Activated CD4-positive, alpha-beta T cell treated with anti-CD3 and anti-CD28 coated beads for 24 hours (primary cell): ENCODE measurements around the gene CRYBB3.
"Not testable (repeated sequence)": the region's sequence is repeated elsewhere in the genome, so short reads cannot be mapped to it uniquely, and the experiment has no call there.

Experiments
- DNase-seq, 2 donors: peaks; one replicate each; pipeline ENCODE4 v3.0.0-alpha.2; 2020; ENCODE audit warnings: low read depth in 2 of 2

CRYBB3 gene

GRCh38 chr22:25174888-25175411 lies 24.7 kb upstream of the CRYBB3 start:
- DNase-seq = no peak

DNA sequence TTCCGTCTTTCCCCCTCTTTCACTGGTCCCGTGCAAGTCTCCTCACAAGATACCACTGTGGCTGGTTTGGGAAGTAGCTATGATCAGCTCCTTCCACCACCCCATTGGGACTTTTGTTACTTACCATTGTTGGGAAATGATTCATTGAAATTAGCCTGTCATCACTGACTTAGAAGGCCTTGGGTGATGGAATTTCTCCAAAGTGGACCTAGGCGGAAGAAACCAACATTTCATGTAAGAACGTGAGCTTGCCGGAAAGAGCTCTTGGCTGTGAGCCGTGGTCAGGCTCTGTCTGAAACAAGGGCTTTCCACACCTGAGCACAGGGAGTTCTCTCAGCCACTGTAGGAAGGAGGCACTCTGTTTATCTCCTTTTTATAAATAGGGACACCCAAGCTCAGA lies 23.5 kb upstream of the CRYBB3 start:
- DNase-seq = no peak

GRCh38 chr22:25176799-25177198 lies 22.9 kb upstream of the CRYBB3 start:
- no peak for DNase-seq

GRCh38 chr22:25177226-25177625 lies 22.4 kb upstream of the CRYBB3 start:
- DNase-seq = no peak

GRCh38 chr22:25177895-25178294 lies 21.8 kb upstream of the CRYBB3 start:
- no peak for DNase-seq

DNA sequence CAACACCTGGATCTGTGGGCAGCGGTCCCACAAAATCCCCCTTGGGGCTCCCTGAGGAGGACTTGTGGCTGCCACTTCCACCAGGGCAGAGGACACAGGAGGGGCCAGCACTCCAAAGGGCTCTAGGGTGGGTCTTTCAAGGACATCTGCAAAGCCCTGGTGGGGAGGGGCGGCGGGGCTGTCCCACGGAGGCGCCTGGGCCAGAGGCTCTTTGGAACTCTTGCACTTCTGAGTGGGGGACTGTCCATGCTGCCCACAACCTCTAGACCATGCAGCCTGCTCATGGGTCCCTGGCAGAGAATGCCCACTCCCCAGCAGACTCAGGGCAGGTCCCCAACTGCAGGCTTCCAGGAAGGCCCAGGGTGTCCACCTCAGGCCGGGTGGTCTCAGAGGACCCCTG lies 21.3 kb upstream of the CRYBB3 start:
- not testable (repeated sequence) for DNase-seq

GRCh38 chr22:25178869-25179631 lies 20.6 kb upstream of the CRYBB3 start:
- DNase-seq = not testable (repeated sequence)

- no peak for DNase-seq
Measured at GRCh38 chr22:25182131-25183110, 17.2 kb upstream of the CRYBB3 start.

- DNase-seq = no peak
Measured at GRCh38 chr22:25183949-25184619, 15.6 kb upstream of the CRYBB3 start.

DNA sequence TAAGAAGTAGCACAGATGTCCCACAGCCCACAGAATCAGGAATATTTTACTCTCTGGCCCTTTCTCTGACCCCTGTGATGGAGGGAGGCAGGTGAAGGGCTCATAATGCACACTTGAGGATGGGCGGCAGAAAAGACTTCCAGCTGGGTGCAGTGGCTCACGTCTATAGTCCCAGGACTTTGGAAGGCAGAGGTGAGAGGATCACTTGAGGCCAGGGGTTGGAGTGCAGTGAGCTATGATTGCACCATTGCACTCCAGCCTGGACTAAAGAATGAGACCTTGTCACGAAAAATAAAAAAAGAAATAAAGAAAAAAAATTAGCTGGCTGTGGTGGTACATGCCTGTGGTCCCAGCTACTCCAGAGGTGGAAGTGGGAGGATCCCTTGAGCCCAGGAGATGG lies 13.5 kb upstream of the CRYBB3 start:
- no peak for DNase-seq

- DNase-seq = no peak
Measured at GRCh38 chr22:25187469-25187868, 12.2 kb upstream of the CRYBB3 start.

- DNase-seq = no peak
Measured at GRCh38 chr22:25192406-25192805, 7.3 kb upstream of the CRYBB3 start.

- DNase-seq = no peak
Measured at GRCh38 chr22:25193130-25193529, 6.5 kb upstream of the CRYBB3 start.

DNA sequence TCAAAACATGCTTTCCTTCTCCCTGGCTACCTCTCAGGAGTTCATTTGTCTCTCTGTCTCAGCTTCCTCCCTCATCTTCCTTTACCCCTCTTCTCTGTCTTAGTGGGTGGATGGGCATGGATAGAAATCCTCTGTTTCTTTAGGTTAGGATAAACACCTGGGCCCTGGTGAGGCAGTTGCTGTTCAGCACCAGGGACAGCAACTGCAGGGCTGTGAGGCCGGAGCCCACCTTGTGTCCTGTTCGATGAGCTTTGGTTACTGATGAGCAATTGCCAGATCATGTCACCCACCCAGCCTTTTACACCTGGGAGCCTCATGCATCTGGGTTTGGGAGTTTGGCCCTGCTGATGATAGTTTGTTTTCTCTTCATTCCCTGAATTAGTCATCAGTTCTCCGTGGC lies 6.1 kb upstream of the CRYBB3 start:
- no peak for DNase-seq

GRCh38 chr22:25196326-25196725 lies 3.3 kb upstream of the CRYBB3 start:
- no peak for DNase-seq

- no peak for DNase-seq
Measured at GRCh38 chr22:25197340-25197739, 2.3 kb upstream of the CRYBB3 start.

- no peak for DNase-seq
Measured at GRCh38 chr22:25200967-25201366, 1.3 kb downstream of the CRYBB3 start.

DNA sequence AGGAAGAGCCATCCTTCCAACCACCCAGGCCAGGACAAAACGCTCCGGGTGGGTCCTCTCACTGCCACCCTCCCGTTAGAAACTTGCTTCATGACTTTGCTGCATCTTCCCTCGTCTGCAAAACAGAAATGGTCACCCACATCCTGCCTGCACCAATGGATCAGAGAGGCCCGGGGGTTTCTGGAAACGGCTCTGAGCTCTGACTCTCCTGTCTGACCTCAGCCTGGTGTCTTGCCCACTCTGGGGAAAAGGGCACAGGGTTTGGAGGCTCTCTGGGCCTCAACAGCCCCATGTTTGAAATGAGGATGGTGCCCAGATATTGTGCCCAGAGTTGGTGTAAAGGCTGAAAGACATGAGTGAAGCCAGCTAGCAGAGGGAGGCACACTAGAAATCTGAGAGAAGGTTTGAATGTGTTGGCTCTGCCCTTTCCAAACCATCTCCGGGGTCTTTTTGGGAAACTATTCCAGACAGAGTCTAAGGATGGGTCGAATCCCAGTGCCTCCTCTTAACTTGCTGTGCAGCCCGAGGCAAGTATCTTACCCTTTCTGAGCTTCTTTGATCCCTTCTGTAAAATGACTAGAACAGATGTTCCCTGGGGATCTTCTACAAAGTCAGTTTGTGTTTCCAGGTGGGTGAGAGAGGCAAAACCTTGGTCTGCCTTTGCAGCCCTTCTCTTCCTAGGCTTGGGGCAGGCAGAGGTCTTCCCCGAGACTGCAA lies 2.1 kb downstream of the CRYBB3 start:
- no peak for DNase-seq

- peak; percentile 29 to 42 for DNase-seq
Measured at GRCh38 chr22:25202290-25202921, 2.7 kb downstream of the CRYBB3 start.

DNA sequence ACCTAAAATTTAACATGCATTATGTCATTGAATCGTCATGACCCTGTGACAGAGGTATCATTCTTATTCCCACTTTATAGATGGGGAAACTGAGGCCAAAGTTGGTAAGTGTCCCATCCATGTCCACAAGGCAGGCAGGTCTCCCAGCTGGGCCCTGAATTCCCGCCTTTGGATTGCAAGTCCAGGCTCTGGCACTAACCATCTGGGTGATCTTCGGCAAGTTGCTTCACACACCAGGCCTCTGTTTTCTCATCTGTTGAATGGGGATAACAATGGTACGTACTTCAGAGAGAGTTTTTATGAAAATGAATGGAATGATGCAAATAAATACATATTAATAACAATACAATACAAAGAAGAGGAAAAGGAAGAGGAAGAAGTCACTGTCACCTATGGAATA lies 3.4 kb downstream of the CRYBB3 start:
- DNase-seq = no peak

DNA sequence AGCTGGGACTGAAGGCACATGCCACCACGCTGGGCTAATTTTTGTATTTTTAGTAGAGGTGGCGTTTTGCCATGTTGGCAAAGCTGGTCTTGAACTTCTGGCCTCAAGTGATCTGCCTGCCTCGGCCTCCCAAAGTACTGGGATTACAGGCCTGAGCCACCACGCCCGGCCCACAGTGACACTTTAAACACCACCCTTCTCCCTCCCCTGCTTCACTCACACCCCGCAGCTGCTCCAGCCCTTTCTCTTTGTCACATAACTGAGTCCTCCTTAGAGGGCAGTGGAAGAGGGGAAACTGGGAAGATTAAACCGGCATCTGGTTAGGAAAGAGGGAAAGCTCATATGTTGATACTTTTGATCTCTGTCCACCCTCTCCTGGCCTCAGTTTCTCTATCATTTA lies 4.9 kb downstream of the CRYBB3 start:
- DNase-seq = not testable (repeated sequence)
